ENCODE measurements around the gene GNAQ.

- TF ChIP-seq CTCF (optimal IDR thresholded peaks at IDR 0.05 in 1 of 3, IDR thresholded peaks at IDR 0.05 in 1 of 3, conservative IDR thresholded peaks at IDR 0.05 in 1 of 3; ENCODE audit: extremely low read depth in 1 of 3, insufficient read depth in 2 of 3, low read length in 3 of 3) (no peak), EZH2 (IDR thresholded peaks at IDR 0.05; ENCODE audit: low read length) (no peak)
Observed at GRCh38 chr9:77851882-77852595, 179.6 kb downstream of the GNAQ start.

Measured in keratinocyte (primary cell).